Transverse colon (tissue), 3 donors: ENCODE results near the gene BCAS4.

Experiments
- CTCF ChIP-seq, 5 experiments: fragments of 200-600 bp in 3 of 5; fragments of 450-650 bp in 2 of 5; sonication (generic) in 3 of 5; IDR thresholded peaks; 1 replicate in 2 of 5; 2 replicates in 3 of 5; pipeline ENCODE4 v1.5.1; 2016 to 2017; ENCODE audit warnings: antibody characterized with exemption in 5 of 5, inconsistent platforms in 3 of 5, mild to moderate bottlenecking in 2 of 5, moderate library complexity in 1 of 5
- POLR2A ChIP-seq: fragments of 450-650 bp; IDR thresholded peaks from one replicate; pipeline ENCODE4 v1.6.1; 2016; ENCODE audit warnings: antibody characterized with exemption, mild to moderate bottlenecking, moderate library complexity

- TF ChIP-seq POLR2A (no peak), CTCF (IDR thresholded peaks at IDR 0.05) (no peak)
Measured at GRCh38 chr20:50842821-50843220, 48.0 kb downstream of the BCAS4 start.
